Stimulated activated CD4-positive, alpha-beta T cell treated with anti-CD3 and anti-CD28 coated beads, Interleukin-2, amount 100 ng/mL, for 4 hours (primary cell): ENCODE data around the gene TPSAB1.
A peak's percentile ranks its signal among the peaks of the same experiment; 100 is the strongest.

ENCODE experiments used
- DNase-seq: peaks from one replicate; pipeline ENCODE4 v3.0.0-alpha.2; 2020; ENCODE audit warnings: low read depth

Gene TPSAB1

DNA sequence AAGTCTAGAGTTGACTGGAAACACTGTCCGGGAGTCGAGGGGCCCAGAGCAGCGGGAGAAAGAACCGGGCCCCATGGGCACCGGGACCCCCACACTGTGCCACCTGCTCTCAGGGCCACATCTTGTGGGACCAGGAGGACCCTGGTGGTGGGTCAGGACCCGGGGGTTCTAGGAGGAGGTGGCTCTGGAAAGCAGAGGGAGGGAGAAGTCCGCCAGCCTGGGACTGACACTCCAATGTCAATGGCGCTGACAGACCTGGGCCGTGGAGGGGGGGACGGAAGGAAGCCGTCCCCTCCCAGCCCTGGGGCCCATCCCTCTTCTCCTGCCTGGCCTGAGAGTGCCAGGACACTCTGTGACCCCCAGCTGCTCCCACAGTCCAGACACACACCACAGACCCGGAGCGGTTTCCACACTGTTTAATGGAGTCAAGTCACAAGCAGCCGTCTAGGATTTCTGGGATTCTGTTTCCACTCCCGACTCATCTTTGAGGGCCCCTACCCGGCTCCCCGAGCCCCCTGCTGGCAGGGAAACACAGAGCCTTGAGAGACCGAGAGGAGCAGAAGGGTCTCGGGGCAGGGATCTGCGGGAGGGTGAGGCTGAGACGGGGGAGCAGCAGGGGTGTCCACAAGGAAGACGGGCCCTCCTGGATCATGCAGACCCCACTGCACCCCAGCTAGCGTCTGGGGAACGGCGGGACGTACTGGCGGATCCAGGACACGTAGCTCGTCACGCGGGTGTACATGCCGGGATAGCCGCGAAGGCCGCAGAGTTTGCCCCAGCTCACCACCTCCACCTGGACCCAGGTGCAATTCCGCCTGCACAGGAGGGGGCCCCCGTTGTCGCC is 45.4 kb downstream of the TPSAB1 start:
- DNase-seq = no peak

DNA sequence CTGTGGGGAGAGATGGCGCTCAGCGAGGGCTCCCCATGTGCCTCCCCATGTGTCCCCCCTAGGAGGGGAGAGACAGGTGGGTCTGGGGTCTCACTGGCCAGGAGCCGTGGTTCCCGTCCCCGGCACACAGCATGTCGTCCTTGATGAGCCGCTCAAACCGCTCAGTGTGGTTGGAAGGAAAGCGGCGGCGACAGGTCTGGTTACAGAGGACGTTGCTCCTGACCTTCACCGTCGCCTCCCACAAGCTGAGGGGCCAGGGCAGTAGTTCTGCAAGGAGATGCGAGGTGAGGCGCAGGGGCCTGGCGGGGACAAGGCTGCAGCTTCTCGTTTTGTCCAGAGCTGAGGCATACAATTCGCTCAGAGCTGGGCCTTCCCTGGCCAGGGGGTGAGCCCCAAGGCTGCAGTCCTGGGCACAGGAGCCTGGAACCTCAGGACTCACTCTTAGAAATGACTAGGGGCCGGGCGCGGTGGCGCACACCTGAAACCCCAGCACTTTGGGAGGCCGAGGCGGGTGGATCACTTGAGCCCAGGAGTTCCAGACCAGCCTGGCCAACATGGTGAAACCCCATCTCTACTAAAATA is 46.1 kb downstream of the TPSAB1 start:
- DNase-seq = no peak

DNA sequence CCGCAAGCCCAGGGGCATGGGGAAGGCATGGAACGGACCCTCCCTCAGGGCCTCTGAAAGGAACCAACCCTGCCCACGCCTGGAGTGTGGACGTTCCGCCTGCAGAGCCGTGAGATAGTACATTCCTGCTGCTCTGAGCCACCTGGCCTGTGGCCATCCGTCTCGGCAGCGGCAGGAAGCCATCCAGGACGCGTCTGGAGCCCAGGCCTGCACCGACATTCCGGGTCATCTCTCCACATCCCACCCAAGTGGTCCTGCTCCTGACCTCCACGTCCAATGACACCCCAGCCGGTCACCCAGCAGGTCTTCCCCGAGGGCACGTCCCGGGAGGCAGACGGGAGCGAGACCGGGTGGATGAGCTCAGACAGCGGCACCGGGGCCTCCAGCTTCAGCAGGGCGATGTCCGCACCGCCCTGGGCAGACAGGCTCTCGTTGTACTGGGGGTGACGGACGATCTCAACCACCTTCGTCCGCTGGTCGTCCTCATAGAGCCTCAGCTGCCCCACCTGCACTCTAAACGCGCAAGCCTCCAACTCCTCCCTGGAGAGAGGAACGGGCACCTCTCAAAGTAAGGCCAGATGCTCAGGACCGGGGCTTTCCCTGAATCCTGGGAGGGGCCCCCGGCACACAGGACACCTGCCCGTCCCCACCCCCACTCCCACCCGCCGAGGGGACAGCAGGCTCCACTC is 47.6 kb downstream of the TPSAB1 start:
- DNase-seq = no peak

DNA sequence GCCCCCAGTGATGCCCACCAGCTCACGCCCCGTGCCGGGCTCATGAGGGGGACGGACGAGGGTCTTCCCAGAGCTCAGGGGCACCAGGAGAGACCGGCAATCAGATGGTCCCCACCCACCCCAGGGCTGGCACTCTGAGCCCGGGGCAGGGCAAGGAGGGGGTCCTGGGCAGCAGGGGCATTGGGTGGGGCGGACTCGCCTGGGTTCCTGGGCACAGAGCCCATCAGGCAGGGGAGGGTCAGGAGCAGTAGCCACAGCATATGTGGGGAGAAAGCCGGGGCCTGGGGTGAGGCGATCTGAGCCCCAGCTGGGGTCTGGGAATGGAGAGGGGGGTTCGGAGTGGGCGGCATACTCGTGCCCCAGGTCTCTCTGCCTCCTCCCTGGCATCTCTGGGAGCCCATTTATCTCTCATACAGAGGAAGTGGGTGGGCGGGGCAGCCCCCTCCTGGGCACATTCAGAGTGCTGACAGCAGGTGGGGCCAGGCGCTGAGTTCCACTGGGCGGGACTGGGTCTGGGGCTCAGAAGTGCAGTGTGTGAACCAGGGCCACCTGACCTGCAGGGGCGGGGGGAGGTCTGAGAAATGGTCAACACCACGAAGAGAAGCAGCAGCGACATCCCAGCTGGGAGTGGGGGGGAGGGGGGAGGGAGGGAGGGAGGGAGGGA is 48.4 kb downstream of the TPSAB1 start:
- DNase-seq = peak; percentile 21

DNA sequence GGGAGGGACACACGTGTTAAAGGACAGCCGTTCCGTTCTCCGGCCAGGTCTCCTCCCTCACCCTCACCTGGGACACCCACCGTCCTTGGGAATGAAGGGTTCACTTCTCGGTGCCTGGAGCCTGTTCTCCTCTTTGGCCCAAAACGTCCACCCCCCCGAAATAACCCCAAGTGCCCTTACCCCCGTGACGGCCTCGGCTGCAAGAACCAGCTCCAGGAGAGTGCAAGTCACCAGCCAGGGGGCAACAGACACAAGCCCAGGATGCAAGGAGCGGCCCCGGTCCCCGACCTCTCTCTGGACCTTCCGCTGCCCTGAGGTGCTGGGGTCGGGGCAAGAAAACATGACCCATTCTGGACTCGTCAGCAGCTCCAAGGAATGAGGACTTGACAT is 49.0 kb downstream of the TPSAB1 start:
- DNase-seq = no peak

DNA sequence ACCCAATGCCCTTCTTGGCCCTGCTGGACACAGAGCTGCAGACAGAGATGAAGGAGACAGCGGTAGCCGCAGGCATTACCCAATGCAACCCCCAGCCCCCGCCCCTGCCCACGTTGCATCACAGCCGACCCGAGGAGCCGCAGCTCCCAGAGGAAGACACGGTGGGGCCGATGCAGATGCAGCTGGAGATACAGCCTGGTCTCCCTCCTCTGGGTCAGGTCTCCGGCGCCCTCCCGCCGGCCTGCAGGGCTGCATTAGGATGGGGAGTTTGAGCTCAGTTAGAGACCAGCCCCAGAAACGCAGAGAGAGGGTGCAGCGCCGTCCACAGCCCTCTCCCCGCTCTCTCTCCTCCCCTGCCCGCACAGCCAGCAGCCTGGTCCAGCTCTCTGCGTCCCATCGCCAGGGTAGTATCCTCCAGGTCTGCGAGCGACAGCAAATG is 49.6 kb downstream of the TPSAB1 start:
- no peak for DNase-seq

DNA sequence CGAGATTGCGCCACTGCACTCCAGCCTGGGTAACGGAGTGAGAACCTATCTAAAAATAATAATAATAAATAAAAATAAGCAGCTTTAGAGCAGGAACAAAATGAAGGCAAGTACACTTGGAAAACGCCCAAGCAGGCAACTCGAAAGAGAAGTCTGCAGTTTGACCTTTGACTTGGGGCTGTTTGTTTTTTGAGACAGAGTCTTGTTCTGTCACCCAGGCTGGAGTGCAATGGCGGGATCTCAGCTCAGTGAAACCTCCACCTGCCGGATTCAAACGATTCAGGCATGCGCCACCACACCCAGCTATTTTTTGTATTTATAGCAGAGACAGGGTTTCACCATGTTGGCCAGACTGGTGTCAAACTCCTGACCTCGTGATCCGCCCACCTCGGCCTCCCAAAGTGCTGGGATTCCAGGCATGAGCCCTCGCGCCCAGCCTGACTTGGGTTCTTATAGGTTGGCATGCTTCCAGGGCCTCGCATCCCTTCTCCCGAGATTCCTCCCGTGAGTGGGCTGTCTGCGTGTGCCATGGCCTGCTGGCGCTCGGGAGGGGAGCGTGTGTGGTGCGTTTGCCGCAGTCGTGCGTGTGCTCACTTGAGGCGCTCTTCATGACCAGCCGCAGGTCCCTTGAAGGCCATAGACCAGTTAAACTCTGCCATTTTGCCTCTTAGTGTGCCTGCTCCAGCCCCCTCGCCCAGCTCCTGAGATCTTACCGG is 50.5 kb downstream of the TPSAB1 start:
- no peak for DNase-seq

DNA sequence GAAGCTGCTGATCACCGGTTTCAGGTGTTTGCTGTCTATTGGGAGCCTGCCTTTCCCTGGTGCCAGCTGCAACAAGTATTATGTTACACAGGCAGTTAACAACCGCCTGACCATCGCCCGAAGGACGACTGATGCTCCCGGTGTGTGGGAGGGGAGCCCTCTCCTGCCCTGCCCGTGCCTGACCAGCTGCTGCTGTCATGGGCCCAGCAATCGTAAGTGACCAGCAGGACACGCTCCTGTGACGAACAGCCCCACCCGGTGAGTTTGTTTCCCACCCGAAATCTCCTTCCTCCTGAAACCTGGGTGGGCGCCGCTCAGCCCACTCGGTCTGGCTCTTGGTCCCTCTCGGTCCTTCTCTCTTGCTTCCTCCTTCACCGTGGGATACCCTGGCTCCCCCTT is 51.1 kb downstream of the TPSAB1 start:
- DNase-seq = no peak
